ENCODE measurements around the gene SLIT3. TPM values are rescaled to one million over a fixed set of nuclear protein-coding genes. Genes with fewer than 3 reads are reported as not detected.

The SLIT3 gene
- polyA plus RNA-seq, 1 of the 3 experiments (the other 2 are of a cell fraction), result 119 TPM

DNA sequence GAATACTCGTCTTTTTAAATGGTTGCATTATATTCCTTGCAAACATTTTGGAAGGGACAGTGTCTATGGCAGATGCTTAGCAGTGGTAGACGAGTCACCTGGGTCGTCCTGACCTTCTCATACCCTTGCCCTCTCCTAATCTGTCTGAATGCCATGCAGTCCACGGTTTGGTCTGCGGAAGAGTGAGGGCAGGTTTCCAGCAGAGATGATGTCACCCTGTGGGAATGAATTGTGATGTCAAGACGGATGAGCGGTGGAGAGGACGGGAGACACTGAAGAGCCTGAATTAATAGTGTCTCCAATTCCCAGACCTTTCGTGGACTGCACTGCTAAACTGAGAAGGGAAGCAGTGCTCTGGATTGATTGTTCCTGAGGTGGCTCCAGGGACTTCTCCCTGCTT lies 392.7 kb downstream of the SLIT3 start:
- peaks cover 0 to 2% of the 10 kb centered on the region in 2 experiments for H3K36me3 ChIP-seq (replicated peaks in 1 of 2; ENCODE audit: control insufficient read depth in 1 of 2, insufficient read depth in 2 of 2, low read length in 1 of 2)
- no peak overlapping the region for H3K4me3 ChIP-seq (ENCODE audit: low read depth in 2 of 2, low read length in 1 of 2)
- H3K4me2 ChIP-seq, result peak overlapping the region; percentile 36; the same call in 1 of the 2 replicates
- no peak overlapping the region for H2AFZ ChIP-seq (ENCODE audit: low read depth)
- H3K27ac ChIP-seq (ENCODE audit: low read depth in 2 of 2, low read length in 1 of 2), result peak overlapping the region; percentile 16 to 58; a peak in 3 of 4 replicates
- no peaks in the 10 kb centered on the region; the same call in 1 of the 2 replicates for H3K79me2 ChIP-seq (ENCODE audit: insufficient read depth)
- H3K9me3 ChIP-seq, result no peaks in the 10 kb centered on the region
- POLR2A ChIA-PET, result no interaction called here
- no peaks in the 10 kb centered on the region for H3F3A ChIP-seq (replicated peaks; ENCODE audit: insufficient read depth)
- H4K20me1 ChIP-seq (ENCODE audit: insufficient read depth), result no peaks in the 10 kb centered on the region
- TF ChIP-seq JUND (IDR thresholded peaks at IDR 0.05) (peak; percentile 63), GATA2 (CRISPR knock-in tag; IDR thresholded peaks at IDR 0.05) (no peak), GABPA (IDR thresholded peaks at IDR 0.05; ENCODE audit: low read depth) (no peak), EZH2phosphoT487 (IDR thresholded peaks at IDR 0.05; ENCODE audit: borderline replicate concordance, low read depth) (no peak), RXRA (IDR thresholded peaks at IDR 0.05; ENCODE audit: borderline replicate concordance, low read depth) (peak; percentile 71; the same call in 1 of the 2 replicates), YY1 (IDR thresholded peaks at IDR 0.05; ENCODE audit: low read depth) (no peak), RFX5 (IDR thresholded peaks at IDR 0.05; ENCODE audit: low read length) (no peak), TCF12 (IDR thresholded peaks at IDR 0.05) (peak; percentile 57), CHD2 (IDR thresholded peaks at IDR 0.05; ENCODE audit: low read length, partially characterized antibody) (no peak), NFIC (IDR thresholded peaks at IDR 0.05; ENCODE audit: borderline replicate concordance) (peak; percentile 55; the same call in 1 of the 2 replicates), FOSL2 (IDR thresholded peaks at IDR 0.05; ENCODE audit: borderline replicate concordance, low read depth) (peak; percentile 64; the same call in 1 of the 2 replicates), FOXM1 (IDR thresholded peaks at IDR 0.05; ENCODE audit: low read depth) (no peak), SIN3A (IDR thresholded peaks at IDR 0.05; ENCODE audit: borderline replicate concordance, low read depth, low read length) (0 out of 2 replicates have a peak, but pooled peaks have one; percentile 29), EP300 (IDR thresholded peaks at IDR 0.05; ENCODE audit: borderline replicate concordance in 1 of 2, low read depth in 1 of 2, low read length in 1 of 2) (peak in 1 of 2 experiments; percentile 24; a peak in 1 of 4 replicates), SMC3 (IDR thresholded peaks at IDR 0.05; ENCODE audit: low read depth, low read length) (no peak), ELF1 (IDR thresholded peaks at IDR 0.05) (no peak), POLR2AphosphoS5 (IDR thresholded peaks at IDR 0.05; ENCODE audit: low read depth, low read length) (peak; percentile 26; the same call in 1 of the 2 replicates), FOXJ3 (CRISPR knock-in tag; IDR thresholded peaks at IDR 0.05) (no peak), MEF2A (IDR thresholded peaks at IDR 0.05; ENCODE audit: borderline replicate concordance, low read depth) (no peak)
- TF ChIP-seq, protein P1, sequence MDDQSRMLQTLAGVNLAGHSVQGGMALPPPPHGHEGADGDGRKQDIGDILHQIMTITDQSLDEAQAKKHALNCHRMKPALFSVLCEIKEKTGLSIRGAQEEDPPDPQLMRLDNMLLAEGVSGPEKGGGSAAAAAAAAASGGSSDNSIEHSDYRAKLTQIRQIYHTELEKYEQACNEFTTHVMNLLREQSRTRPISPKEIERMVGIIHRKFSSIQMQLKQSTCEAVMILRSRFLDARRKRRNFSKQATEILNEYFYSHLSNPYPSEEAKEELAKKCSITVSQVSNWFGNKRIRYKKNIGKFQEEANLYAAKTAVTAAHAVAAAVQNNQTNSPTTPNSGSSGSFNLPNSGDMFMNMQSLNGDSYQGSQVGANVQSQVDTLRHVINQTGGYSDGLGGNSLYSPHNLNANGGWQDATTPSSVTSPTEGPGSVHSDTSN (IDR thresholded peaks at IDR 0.05), result peak; percentile 85
- TF ChIP-seq, protein P2, sequence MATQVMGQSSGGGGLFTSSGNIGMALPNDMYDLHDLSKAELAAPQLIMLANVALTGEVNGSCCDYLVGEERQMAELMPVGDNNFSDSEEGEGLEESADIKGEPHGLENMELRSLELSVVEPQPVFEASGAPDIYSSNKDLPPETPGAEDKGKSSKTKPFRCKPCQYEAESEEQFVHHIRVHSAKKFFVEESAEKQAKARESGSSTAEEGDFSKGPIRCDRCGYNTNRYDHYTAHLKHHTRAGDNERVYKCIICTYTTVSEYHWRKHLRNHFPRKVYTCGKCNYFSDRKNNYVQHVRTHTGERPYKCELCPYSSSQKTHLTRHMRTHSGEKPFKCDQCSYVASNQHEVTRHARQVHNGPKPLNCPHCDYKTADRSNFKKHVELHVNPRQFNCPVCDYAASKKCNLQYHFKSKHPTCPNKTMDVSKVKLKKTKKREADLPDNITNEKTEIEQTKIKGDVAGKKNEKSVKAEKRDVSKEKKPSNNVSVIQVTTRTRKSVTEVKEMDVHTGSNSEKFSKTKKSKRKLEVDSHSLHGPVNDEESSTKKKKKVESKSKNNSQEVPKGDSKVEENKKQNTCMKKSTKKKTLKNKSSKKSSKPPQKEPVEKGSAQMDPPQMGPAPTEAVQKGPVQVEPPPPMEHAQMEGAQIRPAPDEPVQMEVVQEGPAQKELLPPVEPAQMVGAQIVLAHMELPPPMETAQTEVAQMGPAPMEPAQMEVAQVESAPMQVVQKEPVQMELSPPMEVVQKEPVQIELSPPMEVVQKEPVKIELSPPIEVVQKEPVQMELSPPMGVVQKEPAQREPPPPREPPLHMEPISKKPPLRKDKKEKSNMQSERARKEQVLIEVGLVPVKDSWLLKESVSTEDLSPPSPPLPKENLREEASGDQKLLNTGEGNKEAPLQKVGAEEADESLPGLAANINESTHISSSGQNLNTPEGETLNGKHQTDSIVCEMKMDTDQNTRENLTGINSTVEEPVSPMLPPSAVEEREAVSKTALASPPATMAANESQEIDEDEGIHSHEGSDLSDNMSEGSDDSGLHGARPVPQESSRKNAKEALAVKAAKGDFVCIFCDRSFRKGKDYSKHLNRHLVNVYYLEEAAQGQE (IDR thresholded peaks at IDR 0.05; ENCODE audit: low read depth, low read length), result no peak
- TF ChIP-seq, protein P3, sequence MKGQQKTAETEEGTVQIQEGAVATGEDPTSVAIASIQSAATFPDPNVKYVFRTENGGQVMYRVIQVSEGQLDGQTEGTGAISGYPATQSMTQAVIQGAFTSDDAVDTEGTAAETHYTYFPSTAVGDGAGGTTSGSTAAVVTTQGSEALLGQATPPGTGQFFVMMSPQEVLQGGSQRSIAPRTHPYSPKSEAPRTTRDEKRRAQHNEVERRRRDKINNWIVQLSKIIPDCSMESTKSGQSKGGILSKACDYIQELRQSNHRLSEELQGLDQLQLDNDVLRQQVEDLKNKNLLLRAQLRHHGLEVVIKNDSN (IDR thresholded peaks at IDR 0.05; ENCODE audit: borderline replicate concordance, low read depth), result no peak
- TF ChIP-seq, protein P4, sequence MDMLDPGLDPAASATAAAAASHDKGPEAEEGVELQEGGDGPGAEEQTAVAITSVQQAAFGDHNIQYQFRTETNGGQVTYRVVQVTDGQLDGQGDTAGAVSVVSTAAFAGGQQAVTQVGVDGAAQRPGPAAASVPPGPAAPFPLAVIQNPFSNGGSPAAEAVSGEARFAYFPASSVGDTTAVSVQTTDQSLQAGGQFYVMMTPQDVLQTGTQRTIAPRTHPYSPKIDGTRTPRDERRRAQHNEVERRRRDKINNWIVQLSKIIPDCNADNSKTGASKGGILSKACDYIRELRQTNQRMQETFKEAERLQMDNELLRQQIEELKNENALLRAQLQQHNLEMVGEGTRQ (IDR thresholded peaks at IDR 0.05; ENCODE audit: borderline replicate concordance, low read depth, low read length), result no peak
- TF ChIP-seq, protein P5, sequence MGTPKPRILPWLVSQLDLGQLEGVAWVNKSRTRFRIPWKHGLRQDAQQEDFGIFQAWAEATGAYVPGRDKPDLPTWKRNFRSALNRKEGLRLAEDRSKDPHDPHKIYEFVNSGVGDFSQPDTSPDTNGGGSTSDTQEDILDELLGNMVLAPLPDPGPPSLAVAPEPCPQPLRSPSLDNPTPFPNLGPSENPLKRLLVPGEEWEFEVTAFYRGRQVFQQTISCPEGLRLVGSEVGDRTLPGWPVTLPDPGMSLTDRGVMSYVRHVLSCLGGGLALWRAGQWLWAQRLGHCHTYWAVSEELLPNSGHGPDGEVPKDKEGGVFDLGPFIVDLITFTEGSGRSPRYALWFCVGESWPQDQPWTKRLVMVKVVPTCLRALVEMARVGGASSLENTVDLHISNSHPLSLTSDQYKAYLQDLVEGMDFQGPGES (IDR thresholded peaks at IDR 0.05; ENCODE audit: low read depth, low read length), result no peak
- TF ChIP-seq, protein P6, sequence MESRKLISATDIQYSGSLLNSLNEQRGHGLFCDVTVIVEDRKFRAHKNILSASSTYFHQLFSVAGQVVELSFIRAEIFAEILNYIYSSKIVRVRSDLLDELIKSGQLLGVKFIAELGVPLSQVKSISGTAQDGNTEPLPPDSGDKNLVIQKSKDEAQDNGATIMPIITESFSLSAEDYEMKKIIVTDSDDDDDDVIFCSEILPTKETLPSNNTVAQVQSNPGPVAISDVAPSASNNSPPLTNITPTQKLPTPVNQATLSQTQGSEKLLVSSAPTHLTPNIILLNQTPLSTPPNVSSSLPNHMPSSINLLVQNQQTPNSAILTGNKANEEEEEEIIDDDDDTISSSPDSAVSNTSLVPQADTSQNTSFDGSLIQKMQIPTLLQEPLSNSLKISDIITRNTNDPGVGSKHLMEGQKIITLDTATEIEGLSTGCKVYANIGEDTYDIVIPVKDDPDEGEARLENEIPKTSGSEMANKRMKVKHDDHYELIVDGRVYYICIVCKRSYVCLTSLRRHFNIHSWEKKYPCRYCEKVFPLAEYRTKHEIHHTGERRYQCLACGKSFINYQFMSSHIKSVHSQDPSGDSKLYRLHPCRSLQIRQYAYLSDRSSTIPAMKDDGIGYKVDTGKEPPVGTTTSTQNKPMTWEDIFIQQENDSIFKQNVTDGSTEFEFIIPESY (IDR thresholded peaks at IDR 0.05; ENCODE audit: borderline replicate concordance, low read depth), result no peak
- H3K4me1 ChIP-seq (ENCODE audit: control insufficient read depth in 1 of 2, insufficient read depth in 2 of 2, low read depth in 1 of 2, low read length in 1 of 2), result peaks cover 0 to 19% of the 10 kb centered on the region in 2 experiments; a peak in 2 of 4 replicates
- H3K9me2 ChIP-seq, result no peaks in the 10 kb centered on the region
- CTCF ChIA-PET, result no interaction called here
- H3K9ac ChIP-seq, result no peak overlapping the region
- no peak for DNase-seq
- WGBS (ENCODE audit: low lambda C conversion rate), result 17% methylated on average over 9 of the region's 9 CpGs
- H3K27me3 ChIP-seq (ENCODE audit: insufficient read depth), result no peaks in the 10 kb centered on the region

Measured in SK-N-SH (cell line).